BJ (cell line): ENCODE measurements around the gene RUSF1. TPM values are rescaled to one million over a fixed set of nuclear protein-coding genes. Genes with fewer than 3 reads are reported as not detected.
A peak's percentile ranks its signal among the peaks of the same experiment; 100 is the strongest.

ENCODE experiments used
- CTCF ChIA-PET: fragments of 350-600 bp; formaldehyde crosslinking; extraction: SDS; loops from one replicate; lab custom pipeline; 2021; ENCODE audit warnings: antibody characterized with exemption, inconsistent platforms; lab: Yijun Ruan, JAX
- POLR2A ChIA-PET: fragments of 300-600 bp; sonication (Branson Sonifier 250); formaldehyde crosslinking; extraction: SDS; loops from one replicate; lab custom pipeline; 2021; ENCODE audit warnings: antibody characterized with exemption; lab: Charles Lee
- DNase-seq: peaks from one replicate; pipeline ENCODE4 v3.0.0-alpha.2; 2011; ENCODE audit warnings: low read depth
- H3K27me3 ChIP-seq: 2 replicates; pipeline ENCODE4 v1.6.0; 2011; ENCODE audit warnings: low read length; ENCODE audit not compliant: control insufficient read depth, insufficient read depth
- H3K36me3 ChIP-seq: 2 replicates; pipeline ENCODE4 v1.5.1; 2011; ENCODE audit warnings: low read length; ENCODE audit not compliant: control insufficient read depth, insufficient read depth
- H3K4me3 ChIP-seq: 2 replicates; pipeline ENCODE4 v1.5.1; 2011; ENCODE audit warnings: low read depth, mild to moderate bottlenecking, control low read depth, low read length
- polyA plus RNA-seq: library from polyadenylated mRNA; depleted of rRNA; stranded (reverse); fragments of >200 nt; gene quantifications from 2 replicates; pipeline ENCODE4 v1.2.3, GENCODE V29; 2011
- TF ChIP-seq, protein P1 (sequence below): IDR thresholded peaks from 2 replicates; pipeline ENCODE4 v1.5.1; 2011; ENCODE audit warnings: low read depth, mild to moderate bottlenecking, control low read depth, inconsistent platforms, low read length, moderate library complexity; ENCODE audit not compliant: insufficient read depth

Gene RUSF1
- polyA plus RNA-seq, 1 experiment, result 56.4 TPM

DNA sequence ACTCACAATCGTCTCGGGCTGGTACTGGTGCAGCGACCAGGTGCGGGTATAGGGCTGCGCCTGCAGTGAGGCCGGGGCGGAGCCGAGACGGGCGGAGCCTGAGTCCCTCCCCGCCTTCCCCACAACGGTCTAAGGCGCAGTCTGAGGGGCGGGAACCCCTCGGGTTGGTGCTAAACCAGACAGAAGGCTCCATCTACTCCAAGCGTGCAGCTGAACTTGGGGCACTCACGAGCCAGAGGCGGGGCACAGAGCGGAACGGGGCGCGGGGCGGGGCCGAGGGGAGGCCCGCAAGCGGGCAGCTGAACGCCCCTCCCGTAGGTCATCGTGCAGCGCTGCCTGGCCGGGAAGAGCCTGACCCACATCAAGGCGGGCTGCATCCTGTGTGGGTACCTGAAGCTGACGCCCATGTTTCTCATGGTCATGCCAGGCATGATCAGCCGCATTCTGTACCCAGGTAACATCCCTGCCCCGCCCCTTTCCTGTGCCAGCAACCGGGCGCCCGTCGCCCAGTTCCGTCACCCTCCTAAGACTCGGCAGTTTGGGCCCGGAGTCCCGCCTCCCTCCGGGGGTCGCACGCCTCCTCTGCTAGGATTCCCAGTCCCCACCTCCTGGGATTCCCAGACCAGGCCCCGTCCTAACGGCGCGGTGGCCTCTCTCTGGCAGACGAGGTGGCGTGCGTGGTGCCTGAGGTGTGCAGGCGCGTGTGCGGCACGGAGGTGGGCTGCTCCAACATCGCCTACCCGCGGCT is 20.3 kb downstream of the RUSF1 start:
- TF ChIP-seq, protein P1, sequence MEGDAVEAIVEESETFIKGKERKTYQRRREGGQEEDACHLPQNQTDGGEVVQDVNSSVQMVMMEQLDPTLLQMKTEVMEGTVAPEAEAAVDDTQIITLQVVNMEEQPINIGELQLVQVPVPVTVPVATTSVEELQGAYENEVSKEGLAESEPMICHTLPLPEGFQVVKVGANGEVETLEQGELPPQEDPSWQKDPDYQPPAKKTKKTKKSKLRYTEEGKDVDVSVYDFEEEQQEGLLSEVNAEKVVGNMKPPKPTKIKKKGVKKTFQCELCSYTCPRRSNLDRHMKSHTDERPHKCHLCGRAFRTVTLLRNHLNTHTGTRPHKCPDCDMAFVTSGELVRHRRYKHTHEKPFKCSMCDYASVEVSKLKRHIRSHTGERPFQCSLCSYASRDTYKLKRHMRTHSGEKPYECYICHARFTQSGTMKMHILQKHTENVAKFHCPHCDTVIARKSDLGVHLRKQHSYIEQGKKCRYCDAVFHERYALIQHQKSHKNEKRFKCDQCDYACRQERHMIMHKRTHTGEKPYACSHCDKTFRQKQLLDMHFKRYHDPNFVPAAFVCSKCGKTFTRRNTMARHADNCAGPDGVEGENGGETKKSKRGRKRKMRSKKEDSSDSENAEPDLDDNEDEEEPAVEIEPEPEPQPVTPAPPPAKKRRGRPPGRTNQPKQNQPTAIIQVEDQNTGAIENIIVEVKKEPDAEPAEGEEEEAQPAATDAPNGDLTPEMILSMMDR, result no peak
- ChIA-PET CTCF (interaction anchor here (0.7 to 3.0 kb wide), 7 partner anchors 10 to 308 kb away, joined by 3 to 7 read pairs (median 5); partner anchors contain the start of gene FUS), POLR2A (no interaction called here)
- DNase-seq, result no peak
- Histone ChIP-seq H3K27me3 (peaks cover 4% of the 10 kb centered on the region; the same call in 1 of the 2 replicates), H3K36me3 (peaks cover 7% of the 10 kb centered on the region), H3K4me3 (peak overlapping the region; percentile 49)

DNA sequence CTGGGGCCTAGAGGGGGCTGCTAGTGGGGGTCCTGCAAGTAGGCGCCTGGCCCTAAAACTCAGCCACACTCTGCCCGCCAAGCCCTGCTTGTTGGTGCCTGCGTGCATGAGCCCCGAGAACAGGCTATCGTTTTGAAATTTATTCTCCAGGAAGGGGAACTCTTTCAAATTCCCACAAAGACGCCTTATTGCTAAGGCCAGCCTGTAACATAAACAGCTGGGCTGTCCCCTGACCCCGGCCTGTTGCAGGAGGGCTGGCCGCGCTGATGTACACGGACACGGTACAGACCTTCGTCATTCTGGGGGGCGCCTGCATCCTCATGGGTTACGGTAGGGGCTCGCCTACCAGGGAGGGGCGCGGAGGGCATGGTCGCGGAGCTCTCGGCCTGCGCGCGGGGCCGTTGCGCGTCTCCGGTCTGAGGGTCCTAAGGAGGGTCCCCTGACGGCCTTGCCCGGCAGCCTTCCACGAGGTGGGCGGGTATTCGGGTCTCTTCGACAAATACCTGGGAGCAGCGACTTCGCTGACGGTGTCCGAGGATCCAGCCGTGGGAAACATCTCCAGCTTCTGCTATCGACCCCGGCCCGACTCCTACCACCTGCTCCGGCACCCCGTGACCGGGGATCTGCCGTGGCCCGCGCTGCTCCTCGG is 21.0 kb downstream of the RUSF1 start:
- CTCF ChIA-PET, result interaction anchor here (1.0 to 1.4 kb wide), 4 partner anchors 9 to 27 kb away, joined by 3 to 5 read pairs (median 4); no protein-coding TSS in a partner anchor
- no peak for DNase-seq
- POLR2A ChIA-PET, result no interaction called here
- H3K4me3 ChIP-seq, result peak overlapping the region; percentile 49
- H3K27me3 ChIP-seq, result peaks cover 4% of the 10 kb centered on the region; the same call in 1 of the 2 replicates
- H3K36me3 ChIP-seq, result peaks cover 5% of the 10 kb centered on the region
- TF ChIP-seq, protein P1, result no peak

DNA sequence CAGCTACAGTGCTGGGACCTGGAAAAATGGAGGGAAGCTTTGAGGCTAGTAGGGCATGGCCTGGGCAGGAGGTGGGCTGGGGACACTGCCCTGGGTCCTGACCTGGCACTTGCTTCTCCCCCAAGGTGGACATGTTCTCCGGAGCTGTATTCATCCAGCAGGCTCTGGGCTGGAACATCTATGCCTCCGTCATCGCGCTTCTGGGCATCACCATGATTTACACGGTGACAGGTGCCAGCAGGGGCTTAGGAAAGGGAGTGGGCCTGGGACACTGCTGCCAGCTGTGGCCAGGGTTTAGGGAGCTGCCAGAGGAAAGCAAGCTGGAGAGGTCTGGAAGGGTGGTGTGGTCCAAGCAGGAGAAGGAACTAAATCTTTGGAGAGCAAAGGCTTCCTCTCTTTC is 22.1 kb downstream of the RUSF1 start:
- Histone ChIP-seq H3K27me3 (peaks cover 4% of the 10 kb centered on the region; the same call in 1 of the 2 replicates), H3K4me3 (no peak overlapping the region), H3K36me3 (no peaks in the 10 kb centered on the region)
- POLR2A ChIA-PET, result interaction anchor here (0.6 kb wide), 1 partner anchor 306 kb away, joined by 4 read pairs; no protein-coding TSS in a partner anchor
- TF ChIP-seq, protein P1, result no peak
- CTCF ChIA-PET, result interaction anchor here (1.2 kb wide), 1 partner anchor 25 kb away, joined by 3 read pairs; no protein-coding TSS in a partner anchor
- DNase-seq, result no peak

DNA sequence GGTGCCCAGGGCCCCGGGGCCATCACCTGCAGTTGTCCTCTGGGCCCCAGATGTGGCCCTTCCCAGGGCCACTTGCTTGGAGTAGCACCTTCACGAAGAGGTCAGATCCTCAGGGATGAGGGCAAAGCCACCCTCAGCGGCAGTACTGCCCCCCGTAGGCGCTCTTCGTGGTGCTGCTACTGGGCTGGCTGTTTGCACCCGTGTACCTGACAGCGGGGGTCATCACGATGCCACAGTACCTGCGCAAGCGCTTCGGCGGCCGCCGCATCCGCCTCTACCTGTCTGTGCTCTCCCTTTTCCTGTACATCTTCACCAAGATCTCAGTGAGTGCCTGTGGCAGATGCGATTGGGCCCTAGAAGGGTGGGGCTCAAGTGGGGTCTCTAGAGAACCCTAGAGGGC is 22.6 kb downstream of the RUSF1 start:
- ChIA-PET CTCF (interaction anchor here (1.2 kb wide), 1 partner anchor 25 kb away, joined by 3 read pairs; no protein-coding TSS in a partner anchor), POLR2A (no interaction called here)
- peaks cover 4% of the 10 kb centered on the region; the same call in 1 of the 2 replicates for H3K27me3 ChIP-seq
- TF ChIP-seq, protein P1, result no peak
- H3K36me3 ChIP-seq, result no peaks in the 10 kb centered on the region
- H3K4me3 ChIP-seq, result no peak overlapping the region
- no peak for DNase-seq
